ENCODE measurements around the gene DNAJC27. TPM values are rescaled to one million over a fixed set of nuclear protein-coding genes. Genes with fewer than 3 reads are reported as not detected.

The DNAJC27 gene
- total RNA-seq, 2 donors from 2014 or later: 11.4 to 58.7 TPM

DNA sequence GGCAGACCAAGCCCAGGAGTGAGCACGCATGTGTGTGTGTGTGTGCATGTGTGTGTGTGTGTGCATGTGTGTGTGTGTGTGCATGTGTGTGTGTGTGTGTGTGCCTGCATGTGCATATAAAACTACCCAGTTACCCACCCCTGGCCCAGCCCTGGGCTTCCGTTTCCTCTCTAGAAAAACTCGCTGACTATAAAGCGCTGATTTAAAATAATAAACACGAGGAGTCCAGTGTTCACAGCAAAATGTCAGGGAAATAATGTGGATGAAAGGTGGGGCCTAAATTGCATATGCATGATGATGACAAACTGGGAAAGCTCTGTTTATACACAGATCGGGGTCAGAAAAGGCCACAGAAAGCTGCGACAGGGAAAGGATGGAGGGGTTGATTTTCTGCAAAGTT, 59.2 kb downstream of the DNAJC27 start:
- H3K9me3 ChIP-seq: no peaks in the 10 kb centered on the region
- TF ChIP-seq POLR2A (IDR thresholded peaks at IDR 0.05) (no peak), CTCF (IDR thresholded peaks at IDR 0.05) (no peak)
- intact Hi-C loops (cut with DNase I): no loop called here
- H3K4me3 ChIP-seq: no peak overlapping the region
- no peaks in the 10 kb centered on the region for H3K4me1 ChIP-seq
- 83 to 91% methylated on average over 7 of the region's 7 CpGs for WGBS, 2 donors
- no peak for DNase-seq
- H3K36me3 ChIP-seq (replicated peaks in 1 of 2; ENCODE audit: insufficient read depth in 1 of 2, low read depth in 2 of 2): no peaks in the 10 kb centered on the region
- no peaks in the 10 kb centered on the region for H3K27me3 ChIP-seq
- H3K27ac ChIP-seq: no peak overlapping the region
- ATAC-seq: no peak

GRCh38 chr2:24910245-24910644, 61.5 kb downstream of the DNAJC27 start:
- intact Hi-C loops (cut with DNase I): no loop called here
- H3K27me3 ChIP-seq: no peaks in the 10 kb centered on the region
- H3K4me1 ChIP-seq: no peaks in the 10 kb centered on the region
- DNase-seq: no peak
- no peaks in the 10 kb centered on the region for H3K36me3 ChIP-seq (replicated peaks in 1 of 2; ENCODE audit: insufficient read depth in 1 of 2, low read depth in 2 of 2)
- H3K27ac ChIP-seq: no peak overlapping the region
- no peaks in the 10 kb centered on the region for H3K9me3 ChIP-seq
- TF ChIP-seq CTCF (IDR thresholded peaks at IDR 0.05): no peak
- no peak for TF ChIP-seq POLR2A (IDR thresholded peaks at IDR 0.05)
- H3K4me3 ChIP-seq: no peak overlapping the region
- ATAC-seq: no peak
- 93 to 97% methylated on average over 3 of the region's 3 CpGs for WGBS, 2 donors

GRCh38 chr2:24909555-24910177, 62.1 kb downstream of the DNAJC27 start:
- 81% methylated on average over 5 of the region's 5 CpGs for WGBS, 2 donors
- ATAC-seq (no peak), DNase-seq (no peak)
- no peaks in the 10 kb centered on the region for H3K4me1 ChIP-seq
- no peak for TF ChIP-seq CTCF (IDR thresholded peaks at IDR 0.05)
- TF ChIP-seq POLR2A (IDR thresholded peaks at IDR 0.05): no peak
- H3K27ac ChIP-seq: no peak overlapping the region
- intact Hi-C loops (cut with DNase I): no loop called here
- no peaks in the 10 kb centered on the region for H3K9me3 ChIP-seq
- no peaks in the 10 kb centered on the region for H3K36me3 ChIP-seq (replicated peaks in 1 of 2; ENCODE audit: insufficient read depth in 1 of 2, low read depth in 2 of 2)
- H3K4me3 ChIP-seq: no peak overlapping the region
- H3K27me3 ChIP-seq: no peaks in the 10 kb centered on the region

DNA sequence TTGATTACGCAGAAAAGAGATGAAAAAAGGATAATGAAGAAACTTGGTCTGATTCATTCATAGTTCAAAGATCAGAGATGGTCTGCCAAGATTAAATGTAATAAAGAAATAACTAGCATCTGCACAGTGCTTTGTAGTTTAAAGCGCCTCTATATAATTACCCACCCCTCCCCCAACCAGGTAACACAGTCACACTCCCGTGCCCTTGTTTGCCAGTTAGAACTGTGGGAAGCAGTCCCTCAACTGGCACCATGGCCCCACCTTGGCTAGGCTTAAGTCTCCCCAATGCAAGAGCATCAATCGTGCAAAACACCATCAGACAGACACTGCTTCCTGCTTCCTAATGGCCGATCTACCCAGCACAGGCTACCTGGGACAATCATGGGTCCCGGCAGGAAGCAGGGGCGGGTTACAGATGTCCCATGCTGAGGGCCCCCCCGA, 63.3 kb downstream of the DNAJC27 start:
- no peak for TF ChIP-seq CTCF (IDR thresholded peaks at IDR 0.05)
- no peak for TF ChIP-seq POLR2A (IDR thresholded peaks at IDR 0.05)
- Histone ChIP-seq H3K36me3 (replicated peaks in 1 of 2; ENCODE audit: insufficient read depth in 1 of 2, low read depth in 2 of 2) (no peaks in the 10 kb centered on the region), H3K27me3 (no peaks in the 10 kb centered on the region), H3K4me3 (no peak overlapping the region), H3K4me1 (no peaks in the 10 kb centered on the region), H3K27ac (no peak overlapping the region), H3K9me3 (no peaks in the 10 kb centered on the region)
- DNase-seq (no peak), ATAC-seq (no peak)
- WGBS, 2 donors: 81 to 87% methylated on average over 8 of the region's 8 CpGs
- intact Hi-C loops (cut with DNase I): no loop called here

DNA sequence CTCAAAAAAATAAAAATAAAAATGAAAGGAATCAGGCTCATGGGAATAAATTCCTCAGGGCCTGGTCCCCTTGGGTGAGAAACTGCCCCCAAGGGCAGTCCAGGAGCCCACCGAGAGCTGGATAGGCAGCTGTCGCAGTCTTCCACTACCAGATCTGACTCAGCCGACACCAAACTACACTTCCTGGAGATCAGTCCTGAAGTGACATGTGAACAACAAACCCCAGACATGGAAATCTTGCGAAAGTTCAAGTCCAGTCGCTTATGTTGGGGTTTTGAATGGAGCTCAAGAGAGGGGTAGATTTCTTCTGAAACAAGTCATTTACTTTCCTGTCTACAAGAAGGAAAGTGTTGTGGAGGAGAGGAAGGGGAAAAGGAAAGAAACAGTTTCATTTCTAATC, 64.6 kb downstream of the DNAJC27 start:
- Histone ChIP-seq H3K27ac (no peak overlapping the region), H3K4me1 (no peaks in the 10 kb centered on the region), H3K4me3 (no peak overlapping the region), H3K9me3 (no peaks in the 10 kb centered on the region), H3K36me3 (replicated peaks in 1 of 2; ENCODE audit: insufficient read depth in 1 of 2, low read depth in 2 of 2) (no peaks in the 10 kb centered on the region), H3K27me3 (no peaks in the 10 kb centered on the region)
- intact Hi-C loops (cut with DNase I): no loop called here
- no peak for ATAC-seq
- no peak for DNase-seq
- 86 to 94% methylated on average over 5 of the region's 5 CpGs for WGBS, 2 donors
- no peak for TF ChIP-seq CTCF (IDR thresholded peaks at IDR 0.05)
- TF ChIP-seq POLR2A (IDR thresholded peaks at IDR 0.05): no peak

All from body of pancreas (tissue), 4 donors.